Endothelial cell of umbilical vein (primary cell): ENCODE data around the gene KCNK13. TPM values are rescaled to one million over a fixed set of nuclear protein-coding genes. Genes with fewer than 3 reads are reported as not detected.

Experiments used
- BruUV-seq: library from RNA; stranded (reverse); fragments of 400-500 nt; replicated peaks from 2 replicates; lab custom pipeline; 2021; lab: Mats Ljungman, UMichigan
- CTCF ChIA-PET: fragments of 300-600, 350-600 bp; sonication (Branson Sonifier 250); formaldehyde crosslinking; loops from one replicate; lab custom pipeline; 2021; ENCODE audit warnings: antibody characterized with exemption, inconsistent platforms; lab: Charles Lee
- POLR2A ChIA-PET: fragments of 300-600, 350-600 bp; sonication (Branson Sonifier 250); formaldehyde crosslinking; loops from one replicate; lab custom pipeline; 2021; ENCODE audit warnings: antibody characterized with exemption, inconsistent platforms; lab: Charles Lee
- DNase-seq: peaks from one replicate; pipeline ENCODE4 v3.0.0-alpha.2; 2011; ENCODE audit warnings: low read depth, low spot score
- FAIRE-seq: peaks from 2 replicates; lab custom pipeline; 2011; peaks lifted over from hg19 to GRCh38; lab: Jason Lieb, UNC
- H2AFZ ChIP-seq: 2 replicates; pipeline ENCODE4 v1.6.0; 2012; ENCODE audit warnings: low read depth, low read length, control low read depth, inconsistent platforms
- H3K27ac ChIP-seq: 2 replicates; pipeline ENCODE4 v1.5.1; 2011; ENCODE audit warnings: low read depth, mild to moderate bottlenecking, control low read depth, low read length, moderate library complexity; ENCODE audit not compliant: insufficient read depth
- H3K27me3 ChIP-seq, 2 experiments: 2 replicates each; pipeline versions ENCODE4 v1.6.0 to v1.6.1; 2011; ENCODE audit warnings: low read length in 2 of 2, mixed read lengths in 1 of 2; ENCODE audit not compliant: control insufficient read depth in 2 of 2, insufficient read depth in 2 of 2
- H3K36me3 ChIP-seq, 2 experiments: 2 replicates in 1 of 2; 3 replicates in 1 of 2; pipeline ENCODE4 v1.5.1; 2011; ENCODE audit warnings: low read length in 2 of 2, mild to moderate bottlenecking in 1 of 2, moderate library complexity in 1 of 2; ENCODE audit not compliant: control insufficient read depth in 2 of 2, insufficient read depth in 2 of 2; ENCODE audit errors: extremely low read depth in 1 of 2
- H3K4me1 ChIP-seq: 3 replicates; pipeline ENCODE4 v1.5.1; 2011; ENCODE audit warnings: mild to moderate bottlenecking, low read length; ENCODE audit not compliant: control insufficient read depth, insufficient read depth; ENCODE audit errors: extremely low read depth
- H3K4me2 ChIP-seq: 2 replicates; pipeline ENCODE4 v1.6.1; 2011; ENCODE audit warnings: low read length, control low read depth, mixed read lengths; ENCODE audit not compliant: insufficient read depth
- H3K4me3 ChIP-seq, 3 experiments: fragments of 200-600 bp in 1 of 3; sonication (generic), shearing (Covaris generic) in 1 of 3; replicated peaks in 1 of 3; 2 replicates each; pipeline ENCODE4 v1.5.1; 2011 to 2016; ENCODE audit warnings: control low read depth in 3 of 3, low read length in 3 of 3, mild to moderate bottlenecking in 2 of 3, inconsistent platforms in 1 of 3, low read depth in 1 of 3, moderate library complexity in 1 of 3; ENCODE audit not compliant: insufficient read depth in 1 of 3
- H3K79me2 ChIP-seq: 2 replicates; pipeline ENCODE4 v1.6.0; 2012; ENCODE audit warnings: low read length, inconsistent platforms; ENCODE audit not compliant: control insufficient read depth, insufficient read depth
- H3K9ac ChIP-seq: replicated peaks from 2 replicates; pipeline ENCODE3; 2011; ENCODE audit warnings: low read length, control low read depth; ENCODE audit not compliant: insufficient read depth; ENCODE audit errors: extremely low read depth
- H3K9me1 ChIP-seq: replicated peaks from 3 replicates; pipeline ENCODE4 v1.6.0; 2011; ENCODE audit warnings: mild to moderate bottlenecking, low read length; ENCODE audit not compliant: control insufficient read depth, insufficient read depth; ENCODE audit errors: extremely low read depth
- H3K9me3 ChIP-seq: replicated peaks from 2 replicates; pipeline ENCODE4 v1.5.1; 2012; ENCODE audit warnings: low read length, inconsistent platforms; ENCODE audit not compliant: control insufficient read depth, insufficient read depth
- H4K20me1 ChIP-seq: replicated peaks from 2 replicates; pipeline ENCODE3; 2011; ENCODE audit warnings: mild to moderate bottlenecking, low read length; ENCODE audit not compliant: control insufficient read depth, insufficient read depth; ENCODE audit errors: extremely low read depth
- POLR2AphosphoS5 ChIP-seq: IDR thresholded peaks from 2 replicates; pipeline ENCODE4 v1.6.1; 2012; ENCODE audit warnings: low read depth, mild to moderate bottlenecking, control low read depth, low read length, moderate library complexity; ENCODE audit not compliant: insufficient read depth
- dilution Hi-C: fragments of 300-500 bp; cut with MboI; formaldehyde crosslinking; loops from one replicate; pipeline ENCODE4 v1.15.0; 2019; ENCODE audit warnings: low sequenced_read_pairs; ENCODE audit not compliant: extremely low pct_ligation_motif_present
- intact Hi-C: fragments of 100-400 bp; cut with micrococcal nuclease; formaldehyde crosslinking; loops from one replicate; pipeline ENCODE4 v1.10.0; 2022
- polyA plus RNA-seq, 4 experiments: library from polyadenylated mRNA; depleted of rRNA in 3 of 4; stranded (reverse) in 3 of 4; unstranded in 1 of 4; fragments of >200 nt; gene quantifications; 2 replicates each; pipeline versions ENCODE4 v1.2.1 to v1.2.3, GENCODE V29; 2011 to 2012; ENCODE audit warnings: missing spikeins in 1 of 4
- total RNA-seq: library from RNA; stranded (reverse); gene quantifications from 2 replicates; pipeline ENCODE4 v1.2.3, GENCODE V29; 2021
- TF ChIP-seq, protein P1 (sequence below): IDR thresholded peaks from 2 replicates; pipeline ENCODE4 v1.6.1; 2011; ENCODE audit not compliant: insufficient read depth, insufficient read length
- TF ChIP-seq, protein P2 (sequence below), 2 donors: IDR thresholded peaks; 1 replicate in 1 of 2; 2 replicates in 1 of 2; pipeline ENCODE4 v1.5.1; 2011; ENCODE audit warnings: low read length in 2 of 2, mild to moderate bottlenecking in 2 of 2, moderate library complexity in 2 of 2, control low read depth in 1 of 2, inconsistent platforms in 1 of 2, low read depth in 1 of 2; ENCODE audit not compliant: insufficient read depth in 1 of 2; ENCODE audit errors: extremely low read depth in 1 of 2

KCNK13 gene
- total and polyA plus RNA-seq, 2 donors (not counting 3 experiments of a cell fraction or from before 2014, with no cell fraction given) = not detected

DNA sequence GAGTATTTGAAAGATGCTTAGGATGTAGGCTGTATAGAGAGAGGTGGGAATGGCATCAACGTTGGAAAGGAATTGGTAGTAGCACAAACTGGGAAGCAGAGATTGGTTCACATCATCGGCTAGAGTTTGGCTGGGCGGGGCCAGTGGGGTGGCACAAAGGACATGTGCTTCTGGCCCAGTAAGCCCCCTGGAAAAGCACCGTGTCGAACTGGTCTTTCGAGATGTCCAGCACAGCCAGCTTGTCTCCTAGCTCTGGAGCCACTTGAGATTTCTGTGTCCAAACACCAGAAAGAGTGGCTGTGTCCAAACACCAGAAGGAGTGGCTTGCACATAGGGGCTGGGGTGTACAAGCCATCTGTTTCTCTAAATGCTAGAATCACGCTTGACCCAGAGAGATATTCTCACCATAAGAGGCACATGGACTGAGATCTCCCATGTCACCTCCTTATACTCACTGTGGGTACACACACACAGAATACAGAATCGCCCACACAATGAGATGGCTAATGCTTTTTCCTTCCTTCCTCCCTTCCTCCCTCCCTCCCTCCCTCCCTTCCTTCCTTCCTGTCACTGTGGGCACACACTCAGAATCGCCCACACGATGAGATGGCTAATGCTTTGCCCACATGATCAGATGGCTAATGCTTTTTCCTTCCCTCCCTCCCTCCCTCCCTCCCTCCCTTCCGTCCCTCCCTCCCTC is 41.8 kb upstream of the KCNK13 start:
- no peaks in the 10 kb centered on the region for H3K4me1 ChIP-seq
- H3K79me2 ChIP-seq = no peaks in the 10 kb centered on the region
- POLR2A ChIA-PET = no interaction called here
- H3K27me3 ChIP-seq = no peaks in the 10 kb centered on the region
- TF ChIP-seq POLR2AphosphoS5 = no peak
- TF ChIP-seq, protein P1, sequence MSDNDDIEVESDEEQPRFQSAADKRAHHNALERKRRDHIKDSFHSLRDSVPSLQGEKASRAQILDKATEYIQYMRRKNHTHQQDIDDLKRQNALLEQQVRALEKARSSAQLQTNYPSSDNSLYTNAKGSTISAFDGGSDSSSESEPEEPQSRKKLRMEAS = no peak
- TF ChIP-seq, protein P2, sequence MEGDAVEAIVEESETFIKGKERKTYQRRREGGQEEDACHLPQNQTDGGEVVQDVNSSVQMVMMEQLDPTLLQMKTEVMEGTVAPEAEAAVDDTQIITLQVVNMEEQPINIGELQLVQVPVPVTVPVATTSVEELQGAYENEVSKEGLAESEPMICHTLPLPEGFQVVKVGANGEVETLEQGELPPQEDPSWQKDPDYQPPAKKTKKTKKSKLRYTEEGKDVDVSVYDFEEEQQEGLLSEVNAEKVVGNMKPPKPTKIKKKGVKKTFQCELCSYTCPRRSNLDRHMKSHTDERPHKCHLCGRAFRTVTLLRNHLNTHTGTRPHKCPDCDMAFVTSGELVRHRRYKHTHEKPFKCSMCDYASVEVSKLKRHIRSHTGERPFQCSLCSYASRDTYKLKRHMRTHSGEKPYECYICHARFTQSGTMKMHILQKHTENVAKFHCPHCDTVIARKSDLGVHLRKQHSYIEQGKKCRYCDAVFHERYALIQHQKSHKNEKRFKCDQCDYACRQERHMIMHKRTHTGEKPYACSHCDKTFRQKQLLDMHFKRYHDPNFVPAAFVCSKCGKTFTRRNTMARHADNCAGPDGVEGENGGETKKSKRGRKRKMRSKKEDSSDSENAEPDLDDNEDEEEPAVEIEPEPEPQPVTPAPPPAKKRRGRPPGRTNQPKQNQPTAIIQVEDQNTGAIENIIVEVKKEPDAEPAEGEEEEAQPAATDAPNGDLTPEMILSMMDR (IDR thresholded peaks at IDR 0.05; ENCODE audit: extremely low read depth in 1 of 2, insufficient read depth in 1 of 2, low read depth in 1 of 2, low read length in 2 of 2) = no peak
- dilution Hi-C loops = no loop called here
- no TSS peak for BruUV-seq
- no peak overlapping the region for H3K4me3 ChIP-seq
- DNase-seq (no peak), FAIRE-seq (no peak)
- CTCF ChIA-PET = no interaction called here
- no peaks in the 10 kb centered on the region for H3K9me3 ChIP-seq
- no peak overlapping the region for H3K9ac ChIP-seq
- H3K9me1 ChIP-seq = no peaks in the 10 kb centered on the region
- no peak overlapping the region for H3K4me2 ChIP-seq
- no peak overlapping the region for H3K27ac ChIP-seq
- no peaks in the 10 kb centered on the region for H4K20me1 ChIP-seq
- H2AFZ ChIP-seq = no peak overlapping the region
- intact Hi-C loops = no loop called here
- H3K36me3 ChIP-seq = peaks cover 5 to 7% of the 10 kb centered on the region in 2 experiments
